Esophagus muscularis mucosa (tissue), 4 donors: ENCODE results near the gene CUEDC2. TPM values are rescaled to one million over a fixed set of nuclear protein-coding genes. Genes with fewer than 3 reads are reported as not detected.

Experiments used
- DNase-seq: peaks from one replicate; pipeline ENCODE4 v3.0.0-alpha.2; 2017; ENCODE audit errors: extremely low spot score
- H3K27ac ChIP-seq, 4 donors: fragments of 200-600 bp; sonication (generic); replicated peaks in 1 of 4; 1 replicate in 3 of 4; 2 replicates in 1 of 4; pipeline ENCODE4 v1.5.1; 2016 to 2019; ENCODE audit warnings: mild to moderate bottlenecking in 1 of 4
- H3K27me3 ChIP-seq, 4 donors: fragments of 200-600 bp; sonication (generic); one replicate each; pipeline versions ENCODE4 v1.5.1 to v1.6.0; 2016 to 2019
- H3K36me3 ChIP-seq, 4 donors: fragments of 200-600 bp; sonication (generic); one replicate each; pipeline ENCODE4 v1.5.1; 2016 to 2019
- H3K4me1 ChIP-seq, 4 donors: fragments of 200-600 bp; sonication (generic); one replicate each; pipeline ENCODE4 v1.5.1; 2016 to 2019
- H3K4me3 ChIP-seq, 4 donors: fragments of 200-600 bp; sonication (generic); 1 replicate in 2 of 4; 2 replicates in 2 of 4; pipeline ENCODE4 v1.5.1; 2016 to 2019; ENCODE audit warnings: mild to moderate bottlenecking in 4 of 4, moderate library complexity in 1 of 4
- H3K9me3 ChIP-seq, 4 donors: fragments of 200-600 bp; sonication (generic); 1 replicate in 3 of 4; 2 replicates in 1 of 4; pipeline ENCODE4 v1.5.1; 2016 to 2019
- CTCF ChIP-seq, 3 experiments: fragments of 200-600 bp in 2 of 3; fragments of 450-650 bp in 1 of 3; sonication (generic) in 2 of 3; IDR thresholded peaks; one replicate each; pipeline ENCODE4 v1.5.1; 2017 to 2019; ENCODE audit warnings: antibody characterized with exemption in 3 of 3, mild to moderate bottlenecking in 2 of 3, moderate library complexity in 1 of 3
- EP300 ChIP-seq: sonication (generic); formaldehyde crosslinking; IDR thresholded peaks from one replicate; pipeline ENCODE4 v1.6.1; 2017; ENCODE audit warnings: antibody characterized with exemption
- POLR2A ChIP-seq: fragments of 450-650 bp; IDR thresholded peaks from one replicate; pipeline ENCODE4 v1.6.1; 2017; ENCODE audit warnings: antibody characterized with exemption, moderate library complexity, mild to moderate bottlenecking, low read depth
- POLR2AphosphoS5 ChIP-seq, 2 donors: sonication (generic); formaldehyde crosslinking; IDR thresholded peaks; one replicate each; pipeline ENCODE4 v1.6.1; 2017; ENCODE audit warnings: antibody characterized with exemption in 2 of 2
- WGBS: methylation state at CpG from one replicate; pipeline ENCODE4 v1.1.5; 2018; 5-methylcytosine and 5-hydroxymethylcytosine counted together
- intact Hi-C: fragments of 100-400 bp; cut with DNase I; formaldehyde crosslinking; loops from one replicate; pipeline ENCODE4 v1.15.1; 2023
- total RNA-seq, 4 donors: library from RNA; depleted of rRNA; stranded (reverse); fragments of >200 nt; gene quantifications; one replicate each; pipeline versions ENCODE4 v1.1.0 to v1.2.1, GENCODE V29; 2016

Gene CUEDC2
- total RNA-seq, 4 donors from 2014 or later: 61.0 to 92.7 (median 71.2) TPM

- Histone ChIP-seq H3K27ac (no peak overlapping the region), H3K36me3 (peaks cover 6 to 24% (median 19%) of the 10 kb centered on the region in 4 donors), H3K4me3 (no peak overlapping the region), H3K4me1 (peaks cover 21 to 30% (median 28%) of the 10 kb centered on the region in 4 donors), H3K9me3 (no peaks in the 10 kb centered on the region), H3K27me3 (no peaks in the 10 kb centered on the region)
- TF ChIP-seq POLR2A: no peak
- no peak for TF ChIP-seq POLR2AphosphoS5 (IDR thresholded peaks at IDR 0.05)
- no peak for TF ChIP-seq CTCF (IDR thresholded peaks at IDR 0.05)
- TF ChIP-seq EP300: no peak
- no peak for DNase-seq
- WGBS: 78% methylated on average over 7 of the region's 7 CpGs
- intact Hi-C loops: no loop called here
Measured at GRCh38 chr10:102426803-102427287, 5.5 kb downstream of the CUEDC2 start.

DNA sequence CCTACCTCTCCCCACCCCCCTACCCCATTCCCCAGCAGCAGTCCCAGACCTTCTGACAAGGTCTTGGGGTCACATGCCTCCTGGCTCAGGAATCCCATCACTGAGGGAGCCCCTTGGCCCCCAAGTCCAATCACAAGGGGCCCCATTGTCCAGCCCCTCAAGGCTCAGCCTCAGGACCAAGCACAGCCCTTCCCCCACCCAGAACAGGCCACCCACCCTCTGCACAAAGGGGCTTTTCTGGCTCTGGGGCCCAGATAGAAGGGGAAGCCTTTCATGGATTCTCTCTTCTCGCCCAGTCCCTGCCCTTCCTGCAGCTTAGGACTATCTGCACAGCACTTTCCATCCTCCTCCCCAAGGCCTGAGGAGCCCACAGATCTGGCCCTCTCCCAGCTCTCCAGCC, 6.9 kb downstream of the CUEDC2 start:
- TF ChIP-seq POLR2A (no peak), POLR2AphosphoS5 (IDR thresholded peaks at IDR 0.05) (no peak), CTCF (IDR thresholded peaks at IDR 0.05) (no peak), EP300 (no peak)
- H3K36me3 ChIP-seq: peaks cover 6 to 24% (median 19%) of the 10 kb centered on the region in 4 donors
- no peaks in the 10 kb centered on the region for H3K9me3 ChIP-seq
- WGBS: 67% methylated on average over 1 of the region's 1 CpG
- peaks cover 16 to 25% (median 23%) of the 10 kb centered on the region in 4 donors for H3K4me1 ChIP-seq
- intact Hi-C loops: no loop called here
- no peak overlapping the region for H3K27ac ChIP-seq
- no peak overlapping the region for H3K4me3 ChIP-seq
- H3K27me3 ChIP-seq: no peaks in the 10 kb centered on the region
- DNase-seq: no peak

GRCh38 chr10:102424916-102425315, 7.5 kb downstream of the CUEDC2 start:
- no peak overlapping the region for H3K4me3 ChIP-seq
- intact Hi-C loops: no loop called here

GRCh38 chr10:102424145-102424544, 8.2 kb downstream of the CUEDC2 start:
- TF ChIP-seq CTCF (IDR thresholded peaks at IDR 0.05) (no peak), POLR2A (no peak), EP300 (no peak), POLR2AphosphoS5 (IDR thresholded peaks at IDR 0.05) (no peak)
- intact Hi-C loops: no loop called here
- Histone ChIP-seq H3K4me1 (peaks cover 29 to 38% (median 36%) of the 10 kb centered on the region in 4 donors), H3K9me3 (no peaks in the 10 kb centered on the region), H3K36me3 (peaks cover 6 to 24% (median 19%) of the 10 kb centered on the region in 4 donors), H3K27ac (no peak overlapping the region), H3K4me3 (no peak overlapping the region), H3K27me3 (no peaks in the 10 kb centered on the region)
- DNase-seq: no peak
- 87% methylated on average over 9 of the region's 9 CpGs for WGBS

More at GRCh38 chr10:102424916-102425315, 7.5 kb downstream of the CUEDC2 start:
- TF ChIP-seq EP300: no peak
- Histone ChIP-seq H3K27ac (no peak overlapping the region), H3K27me3 (no peaks in the 10 kb centered on the region), H3K36me3 (peaks cover 6 to 24% (median 19%) of the 10 kb centered on the region in 4 donors), H3K4me1 (peaks cover 21 to 30% (median 29%) of the 10 kb centered on the region in 4 donors), H3K9me3 (no peaks in the 10 kb centered on the region)
- 77% methylated on average over 5 of the region's 6 CpGs for WGBS
- no peak for DNase-seq

GRCh38 chr10:102423372-102423968, 8.9 kb downstream of the CUEDC2 start:
- no peak for DNase-seq
- H3K27me3 ChIP-seq: peaks cover 0 to 6% (median 0%) of the 10 kb centered on the region in 4 donors
- H3K36me3 ChIP-seq: peaks cover 6 to 24% (median 19%) of the 10 kb centered on the region in 4 donors
- peak overlapping the region in 1 of 4 donors; percentile 71 for H3K4me3 ChIP-seq
- TF ChIP-seq CTCF (IDR thresholded peaks at IDR 0.05) (no peak), EP300 (no peak), POLR2A (no peak), POLR2AphosphoS5 (IDR thresholded peaks at IDR 0.05) (no peak)
- H3K4me1 ChIP-seq: peaks cover 32 to 44% (median 43%) of the 10 kb centered on the region in 4 donors
- H3K9me3 ChIP-seq: no peaks in the 10 kb centered on the region
- intact Hi-C loops: no loop called here
- 83% methylated on average over 9 of the region's 13 CpGs for WGBS
- H3K27ac ChIP-seq: peak overlapping the region in 2 of 4 donors; percentile 91
